ENCODE data around the gene WNT5B. TPM values are rescaled to one million over a fixed set of nuclear protein-coding genes. Genes with fewer than 3 reads are reported as not detected.

Gene WNT5B
- total and polyA plus RNA-seq, 2 of the 8 experiments (the other 6 are each of a cell fraction or from before 2014, with no cell fraction given), result 0.91 to 1.2 TPM

- TF ChIP-seq SRF (IDR thresholded peaks at IDR 0.05; ENCODE audit: low read depth, low read length), result no peak
- TF ChIP-seq SP4 (IDR thresholded peaks at IDR 0.05; ENCODE audit: low read length), result no peak
Observed at GRCh38 chr12:1643905-1644533, 15.0 kb downstream of the WNT5B start (continued).

All from H1 (cell line).